Measurements from ENCODE around the gene PCDHA13. TPM values are rescaled to one million over a fixed set of nuclear protein-coding genes. Genes with fewer than 3 reads are reported as not detected.

PCDHA13 gene
- total RNA-seq, 4 donors from 2014 or later, result 0.39 to 2.1 (median 0.76) TPM

DNA sequence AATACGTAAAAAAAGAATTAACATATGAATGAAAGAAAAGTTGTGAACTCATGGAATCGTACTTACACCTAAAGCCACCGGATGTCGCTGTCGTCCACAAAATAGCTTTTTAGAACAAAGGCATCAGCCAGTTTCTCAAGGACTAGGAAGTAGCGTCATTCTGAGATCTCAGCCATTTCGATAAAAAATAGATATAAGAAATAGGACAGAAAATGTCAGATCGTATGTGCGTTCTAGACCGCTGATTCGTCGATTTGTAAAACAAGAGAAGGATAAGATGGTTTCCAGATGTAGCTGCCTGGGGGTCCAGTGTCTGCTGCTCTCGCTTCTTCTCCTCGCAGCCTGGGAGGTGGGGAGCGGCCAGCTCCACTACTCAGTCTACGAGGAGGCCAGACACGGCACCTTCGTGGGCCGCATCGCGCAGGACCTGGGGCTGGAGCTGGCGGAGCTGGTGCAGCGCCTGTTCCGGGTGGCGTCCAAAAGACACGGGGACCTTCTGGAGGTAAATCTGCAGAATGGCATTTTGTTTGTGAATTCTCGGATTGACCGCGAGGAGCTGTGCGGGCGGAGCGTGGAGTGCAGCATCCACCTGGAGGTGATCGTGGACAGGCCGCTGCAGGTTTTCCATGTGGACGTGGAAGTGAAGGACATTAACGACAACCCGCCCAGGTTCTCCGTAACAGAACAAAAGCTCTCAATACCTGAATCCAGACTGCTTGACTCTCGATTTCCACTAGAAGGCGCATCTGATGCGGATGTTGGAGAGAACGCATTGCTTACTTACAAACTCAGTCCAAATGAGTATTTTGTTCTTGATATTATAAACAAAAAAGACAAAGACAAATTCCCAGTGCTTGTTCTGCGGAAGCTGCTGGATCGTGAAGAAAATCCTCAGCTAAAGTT lies 25.9 kb upstream of the PCDHA13 start, which contains the start of gene PCDHA10:
Gene PCDHA10, plus strand, starts transcription at position 126 of the 903 bp plus-strand sequence. Its CDS starts 152 bp downstream, at position 278.
- TF ChIP-seq EP300 (IDR thresholded peaks at IDR 0.05) (no peak), POLR2A (IDR thresholded peaks at IDR 0.05; ENCODE audit: low read depth) (no peak), CTCF (IDR thresholded peaks at IDR 0.05) (peak; percentile 25 to 29 (median 28))
- WGBS, result 21% methylated on average over 44 of the region's 44 CpGs
- H3K36me3 ChIP-seq, result no peaks in the 10 kb centered on the region
- H3K27me3 ChIP-seq, result peaks cover 0 to 63% (median 0%) of the 10 kb centered on the region in 4 donors
- no peak for DNase-seq (ENCODE audit: extremely low spot score)
- H3K9me3 ChIP-seq, result peaks cover 0 to 30% (median 27%) of the 10 kb centered on the region in 4 donors
- intact Hi-C loops (cut with DNase I), result no loop called here
- H3K27ac ChIP-seq (replicated peaks in 1 of 4), result peak within 1 kb of the TSS in 1 of 4 donors; percentile 13
- H3K4me3 ChIP-seq, result peak within 1 kb of the TSS; percentile 24 to 48 (median 45)
- H3K4me1 ChIP-seq, result no peaks in the 10 kb centered on the region

DNA sequence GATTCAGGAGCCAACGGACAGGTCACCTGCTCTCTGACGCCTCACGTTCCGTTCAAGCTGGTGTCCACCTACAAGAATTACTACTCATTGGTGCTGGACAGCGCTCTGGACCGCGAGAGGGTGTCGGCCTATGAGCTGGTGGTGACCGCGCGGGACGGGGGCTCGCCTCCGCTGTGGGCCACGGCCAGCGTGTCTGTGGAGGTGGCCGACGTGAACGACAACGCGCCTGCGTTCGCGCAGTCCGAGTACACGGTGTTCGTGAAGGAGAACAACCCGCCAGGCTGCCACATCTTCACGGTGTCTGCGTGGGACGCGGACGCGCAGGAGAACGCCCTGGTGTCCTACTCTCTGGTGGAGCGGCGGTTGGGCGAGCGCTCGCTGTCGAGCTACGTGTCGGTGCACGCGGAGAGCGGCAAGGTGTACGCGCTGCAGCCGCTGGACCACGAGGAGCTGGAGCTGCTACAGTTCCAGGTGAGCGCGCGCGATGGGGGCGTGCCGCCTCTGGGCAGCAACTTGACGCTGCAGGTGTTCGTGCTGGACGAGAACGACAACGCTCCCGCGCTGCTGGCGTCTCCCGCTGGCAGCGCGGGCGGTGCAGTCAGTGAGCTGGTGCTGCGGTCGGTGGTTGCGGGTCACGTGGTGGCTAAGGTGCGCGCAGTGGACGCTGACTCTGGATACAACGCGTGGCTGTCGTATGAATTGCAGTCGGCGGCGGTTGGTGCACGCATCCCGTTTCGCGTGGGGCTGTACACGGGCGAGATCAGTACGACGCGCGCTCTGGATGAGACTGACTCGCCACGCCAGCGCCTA lies 24.5 kb upstream of the PCDHA13 start:
- intact Hi-C loops (cut with DNase I), result no loop called here
- Histone ChIP-seq H3K9me3 (peaks cover 0 to 43% (median 33%) of the 10 kb centered on the region in 4 donors), H3K4me1 (no peaks in the 10 kb centered on the region), H3K27me3 (peaks cover 0 to 73% (median 1%) of the 10 kb centered on the region in 4 donors), H3K36me3 (no peaks in the 10 kb centered on the region), H3K27ac (replicated peaks in 1 of 4) (no peak overlapping the region), H3K4me3 (no peak overlapping the region)
- DNase-seq (ENCODE audit: extremely low spot score), result no peak
- WGBS, result 45% methylated on average over 37 of the region's 94 CpGs
- TF ChIP-seq EP300 (IDR thresholded peaks at IDR 0.05) (no peak), POLR2AphosphoS5 (IDR thresholded peaks at IDR 0.05) (no peak), CTCF (IDR thresholded peaks at IDR 0.05) (no peak), POLR2A (IDR thresholded peaks at IDR 0.05; ENCODE audit: low read depth) (no peak)

GRCh38 chr5:140857987-140858240 lies 24.0 kb upstream of the PCDHA13 start:
- peaks cover 0 to 3% (median 0%) of the 10 kb centered on the region in 4 donors for H3K36me3 ChIP-seq
- H3K27me3 ChIP-seq, result peaks cover 0 to 73% (median 1%) of the 10 kb centered on the region in 4 donors
- 80% methylated on average over 2 of the region's 22 CpGs for WGBS
- H3K4me3 ChIP-seq, result no peak overlapping the region
- H3K4me1 ChIP-seq, result no peaks in the 10 kb centered on the region
- TF ChIP-seq CTCF (IDR thresholded peaks at IDR 0.05), result no peak
- no peak for TF ChIP-seq POLR2AphosphoS5 (IDR thresholded peaks at IDR 0.05)
- TF ChIP-seq POLR2A (IDR thresholded peaks at IDR 0.05; ENCODE audit: low read depth), result no peak
- TF ChIP-seq EP300 (IDR thresholded peaks at IDR 0.05), result no peak
- H3K27ac ChIP-seq (replicated peaks in 1 of 4), result no peak overlapping the region
- DNase-seq (ENCODE audit: extremely low spot score), result no peak
- H3K9me3 ChIP-seq, result peaks cover 0 to 48% (median 36%) of the 10 kb centered on the region in 4 donors
- intact Hi-C loops (cut with DNase I), result no loop called here

DNA sequence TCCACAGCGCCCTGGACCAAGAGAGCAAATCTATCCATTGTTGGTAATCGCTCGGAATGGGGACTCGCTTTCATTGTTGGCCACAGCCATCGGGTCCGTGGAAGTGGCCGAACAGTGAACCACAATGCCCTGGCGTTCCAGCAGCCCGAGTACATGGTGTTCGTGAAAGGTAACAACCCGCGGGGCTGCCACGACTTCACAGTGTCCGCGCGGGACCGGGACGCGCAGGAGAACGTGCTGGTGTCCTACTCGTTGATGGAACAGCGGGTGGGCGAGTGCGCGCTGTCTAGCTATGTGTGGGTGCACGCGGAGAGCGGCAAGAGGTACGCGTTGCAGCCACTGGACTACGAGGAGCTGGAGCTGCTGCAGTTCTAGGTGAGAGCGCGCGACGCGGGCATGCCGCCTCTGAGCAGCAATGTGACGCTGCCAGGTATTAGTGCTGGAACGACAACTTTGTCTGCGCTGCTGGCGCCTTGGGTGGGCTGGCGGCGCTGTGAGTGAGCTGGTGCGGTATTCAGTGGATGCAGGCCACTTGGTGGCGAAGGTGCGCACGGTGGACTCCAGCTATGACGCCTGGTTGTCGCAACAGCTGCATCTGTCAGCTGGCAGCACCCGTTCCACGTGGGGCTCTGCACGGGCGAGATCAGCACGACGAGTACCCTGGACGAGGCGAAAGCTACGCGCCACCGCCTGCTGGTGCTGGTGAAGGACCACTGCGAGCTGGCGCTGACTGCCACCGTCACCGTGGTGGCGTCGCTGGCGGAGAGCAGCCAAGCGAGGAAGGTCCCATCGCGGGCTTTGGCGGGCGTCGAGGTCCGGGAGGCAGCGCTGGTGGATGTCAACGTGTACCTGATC lies 19.3 kb upstream of the PCDHA13 start:
- Histone ChIP-seq H3K27ac (replicated peaks in 1 of 4) (no peak overlapping the region), H3K36me3 (peaks cover 0 to 4% (median 0%) of the 10 kb centered on the region in 4 donors), H3K4me3 (no peak overlapping the region), H3K27me3 (peaks cover 0 to 46% (median 1%) of the 10 kb centered on the region in 4 donors), H3K4me1 (no peaks in the 10 kb centered on the region), H3K9me3 (peaks cover 0 to 41% (median 22%) of the 10 kb centered on the region in 4 donors)
- TF ChIP-seq POLR2A (IDR thresholded peaks at IDR 0.05; ENCODE audit: low read depth), result no peak
- TF ChIP-seq EP300 (IDR thresholded peaks at IDR 0.05), result no peak
- no peak for TF ChIP-seq CTCF (IDR thresholded peaks at IDR 0.05)
- no peak for TF ChIP-seq POLR2AphosphoS5 (IDR thresholded peaks at IDR 0.05)
- intact Hi-C loops (cut with DNase I), result no loop called here
- DNase-seq (ENCODE audit: extremely low spot score), result no peak
- WGBS, result 52% methylated on average over 44 of the region's 76 CpGs
